ENCODE data around the gene C16orf96.

- TF ChIP-seq CTCF (conservative IDR thresholded peaks at IDR 0.05 in 1 of 2, IDR thresholded peaks at IDR 0.05 in 1 of 2; ENCODE audit: extremely low read depth in 1 of 2, insufficient read depth in 1 of 2, low read depth in 1 of 2, low read length in 2 of 2) (no peak), EZH2 (IDR thresholded peaks at IDR 0.05; ENCODE audit: borderline replicate concordance, low read length) (no peak)
These were observed 27.8 kb downstream of the C16orf96 start for GRCh38 chr16:4583906-4584305.

Measured in mammary epithelial cell (primary cell).